C4-2B (cell line): ENCODE data around the gene TMCC1.
"Not testable (repeated sequence)": the region's sequence is repeated elsewhere in the genome, so short reads cannot be mapped to it uniquely, and the experiment has no call there.

Source experiments
- H3K27ac ChIP-seq: fragments of 450-650 bp; 2 replicates; pipeline ENCODE4 v1.5.1; 2017
- CTCF ChIP-seq: fragments of 450-650 bp; conservative IDR thresholded peaks from 2 replicates; pipeline ENCODE4 v1.5.1; 2017; ENCODE audit warnings: mild to moderate bottlenecking
- ZFX ChIP-seq: fragments of 450-650 bp; IDR thresholded peaks from 2 replicates; pipeline ENCODE4 v1.6.1; 2017

The TMCC1 gene

GRCh38 chr3:129702934-129703712, 190.4 kb downstream of the TMCC1 start:
- H3K27ac ChIP-seq, result no peak overlapping the region
- TF ChIP-seq CTCF, result no peak
- no peak for TF ChIP-seq ZFX

GRCh38 chr3:129701161-129701560, 192.3 kb downstream of the TMCC1 start:
- TF ChIP-seq CTCF (no peak), ZFX (no peak)
- no peak overlapping the region for H3K27ac ChIP-seq

- TF ChIP-seq CTCF (no peak), ZFX (no peak)
- no peak overlapping the region for H3K27ac ChIP-seq
These were observed 193.9 kb downstream of the TMCC1 start for GRCh38 chr3:129699612-129700011.

GRCh38 chr3:129699199-129699598, 194.3 kb downstream of the TMCC1 start:
- H3K27ac ChIP-seq, result no peak overlapping the region

GRCh38 chr3:129697229-129697969, 196.1 kb downstream of the TMCC1 start:
- H3K27ac ChIP-seq, result no peak overlapping the region
- no peak for TF ChIP-seq ZFX

More at GRCh38 chr3:129699199-129699598, 194.3 kb downstream of the TMCC1 start:
- no peak for TF ChIP-seq ZFX

GRCh38 chr3:129696430-129696829, 197.1 kb downstream of the TMCC1 start:
- not testable (repeated sequence) for H3K27ac ChIP-seq

GRCh38 chr3:129695230-129695629, 198.3 kb downstream of the TMCC1 start:
- TF ChIP-seq CTCF, result no peak
- TF ChIP-seq ZFX, result no peak
- H3K27ac ChIP-seq, result no peak overlapping the region

- TF ChIP-seq CTCF (no peak), ZFX (no peak)
- H3K27ac ChIP-seq, result no peak overlapping the region
These were observed 199.3 kb downstream of the TMCC1 start for GRCh38 chr3:129694228-129694627.

GRCh38 chr3:129692743-129693142, 200.8 kb downstream of the TMCC1 start:
- H3K27ac ChIP-seq, result no peak overlapping the region
- TF ChIP-seq CTCF, result no peak
- TF ChIP-seq ZFX, result no peak
